NCI-H526 treated with DMSO at 0.1 percent for 48 hours (cell line): ENCODE measurements around the gene ASXL2.

ENCODE experiments used
- DNase-seq: peaks from one replicate; lab custom pipeline; 2025; lab: John Stamatoyannopoulos, UW

ASXL2 gene

GRCh38 chr2:25797620-25798488 is 80.4 kb downstream of the ASXL2 start:
- DNase-seq: no peak

GRCh38 chr2:25794544-25795276 is 83.6 kb downstream of the ASXL2 start:
- no peak for DNase-seq

GRCh38 chr2:25790074-25790790 is 88.1 kb downstream of the ASXL2 start:
- DNase-seq: no peak

GRCh38 chr2:25788457-25788856 is 89.8 kb downstream of the ASXL2 start:
- DNase-seq: no peak

- no peak for DNase-seq
Observed at GRCh38 chr2:25787020-25787419, 91.3 kb downstream of the ASXL2 start.

- DNase-seq: no peak
Observed at GRCh38 chr2:25784404-25784803, 93.9 kb downstream of the ASXL2 start.

- DNase-seq: no peak
Observed at GRCh38 chr2:25777077-25777476, 101.2 kb downstream of the ASXL2 start.

- no peak for DNase-seq
Observed at GRCh38 chr2:25772078-25772477, 106.2 kb downstream of the ASXL2 start.

- DNase-seq: no peak
Observed at GRCh38 chr2:25763575-25763974, 114.7 kb downstream of the ASXL2 start.

- peak; percentile 19 for DNase-seq
Observed at GRCh38 chr2:25760297-25760696, 118.0 kb downstream of the ASXL2 start.

GRCh38 chr2:25758348-25758747 is 119.9 kb downstream of the ASXL2 start:
- no peak for DNase-seq

GRCh38 chr2:25757906-25758305 is 120.4 kb downstream of the ASXL2 start:
- no peak for DNase-seq

GRCh38 chr2:25756536-25756935 is 121.8 kb downstream of the ASXL2 start:
- no peak for DNase-seq

- DNase-seq: no peak
Observed at GRCh38 chr2:25749676-25750075, 128.6 kb downstream of the ASXL2 start.

GRCh38 chr2:25744055-25744454 is 134.2 kb downstream of the ASXL2 start:
- DNase-seq: no peak

GRCh38 chr2:25743132-25743830 is 135.0 kb downstream of the ASXL2 start:
- DNase-seq: no peak

- DNase-seq: no peak
Observed at GRCh38 chr2:25742501-25742900, 135.8 kb downstream of the ASXL2 start.

GRCh38 chr2:25740810-25741381 is 137.4 kb downstream of the ASXL2 start:
- no peak for DNase-seq

- no peak for DNase-seq
Observed at GRCh38 chr2:25738383-25739343, 139.6 kb downstream of the ASXL2 start.

GRCh38 chr2:25736899-25737515 is 141.3 kb downstream of the ASXL2 start:
- no peak for DNase-seq
